GM19099 (cell line): ENCODE data around the gene DOK7.

ENCODE experiments used
- POLR2A ChIP-seq: IDR thresholded peaks from 3 replicates; pipeline ENCODE4 v1.6.1; 2011; ENCODE audit warnings: low read depth; ENCODE audit not compliant: insufficient read length; ENCODE audit errors: extremely low read depth

Gene DOK7

GRCh38 chr4:3516836-3517730 lies 54.0 kb downstream of the DOK7 start:
- TF ChIP-seq POLR2A = no peak

GRCh38 chr4:3517731-3518510 lies 54.8 kb downstream of the DOK7 start:
- TF ChIP-seq POLR2A = no peak

- TF ChIP-seq POLR2A = no peak
Measured at GRCh38 chr4:3518511-3518880, 55.4 kb downstream of the DOK7 start.

GRCh38 chr4:3518941-3519340 lies 55.8 kb downstream of the DOK7 start:
- no peak for TF ChIP-seq POLR2A

- TF ChIP-seq POLR2A = no peak
Measured at GRCh38 chr4:3519468-3520264, 56.6 kb downstream of the DOK7 start.

- TF ChIP-seq POLR2A = no peak
Measured at GRCh38 chr4:3520276-3520675, 57.2 kb downstream of the DOK7 start.

- no peak for TF ChIP-seq POLR2A
Measured at GRCh38 chr4:3520796-3521600, 57.9 kb downstream of the DOK7 start.

- TF ChIP-seq POLR2A = no peak
Measured at GRCh38 chr4:3521621-3522325, 58.7 kb downstream of the DOK7 start.

GRCh38 chr4:3522326-3522640 lies 59.2 kb downstream of the DOK7 start:
- no peak for TF ChIP-seq POLR2A

- TF ChIP-seq POLR2A = no peak
Measured at GRCh38 chr4:3522651-3523050, 59.5 kb downstream of the DOK7 start.

- no peak for TF ChIP-seq POLR2A
Measured at GRCh38 chr4:3523146-3523627, 60.1 kb downstream of the DOK7 start.

- no peak for TF ChIP-seq POLR2A
Measured at GRCh38 chr4:3523628-3524221, 60.6 kb downstream of the DOK7 start.

GRCh38 chr4:3524349-3524748 lies 61.2 kb downstream of the DOK7 start:
- no peak for TF ChIP-seq POLR2A
